Measurements from ENCODE around the gene PRICKLE4.
A peak's percentile ranks its signal among the peaks of the same experiment; 100 is the strongest.

The PRICKLE4 gene

DNA sequence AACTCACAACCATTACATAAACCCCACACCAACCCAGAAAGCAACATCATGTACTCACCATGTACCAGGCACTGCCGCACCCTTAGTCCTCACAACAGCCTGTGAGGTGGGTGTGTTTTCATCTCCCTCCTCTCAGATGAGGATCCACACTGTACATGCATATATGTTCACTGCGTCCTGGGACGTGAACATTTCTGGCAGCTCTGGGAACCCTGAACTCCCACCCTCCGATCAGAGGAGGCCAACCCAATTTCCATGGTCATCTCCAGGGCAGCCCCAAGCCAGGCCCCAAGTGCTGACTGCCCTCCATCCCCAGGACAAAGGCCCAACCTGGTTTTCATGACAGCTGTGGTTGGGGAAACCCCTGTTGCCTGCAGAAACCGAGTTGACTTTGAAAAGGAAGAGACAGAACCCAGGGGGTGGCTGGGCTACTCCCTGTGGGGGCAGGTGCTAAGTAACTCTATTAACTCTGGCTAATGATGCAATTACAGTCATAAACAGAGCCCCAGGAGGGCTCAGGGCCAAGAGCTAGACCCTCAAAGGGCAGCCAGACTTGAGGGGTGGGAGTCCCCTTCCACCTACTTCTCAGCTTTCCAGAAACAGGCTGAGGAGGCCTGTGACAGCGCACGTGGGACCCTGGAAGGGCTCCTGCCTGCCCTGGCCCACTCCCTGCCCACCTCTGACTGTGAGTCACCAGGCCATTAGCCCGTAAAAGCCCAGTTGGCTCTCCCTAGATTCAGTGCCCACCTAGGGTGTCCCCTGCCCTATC, 47.8 kb upstream of the PRICKLE4 start:
- TF ChIP-seq EZH2 (IDR thresholded peaks at IDR 0.05; ENCODE audit: borderline replicate concordance, low read depth, low read length, severe bottlenecking): no peak
- no peak for TF ChIP-seq CTCF (IDR thresholded peaks at IDR 0.05; ENCODE audit: borderline replicate concordance, extremely low read depth, low read length, poor library complexity, severe bottlenecking)
- H3K27me3 ChIP-seq (ENCODE audit: insufficient read depth, low read length, poor library complexity): no peaks in the 10 kb centered on the region
- ATAC-seq (ENCODE audit: insufficient read depth, low read depth) (no peak), DNase-seq (no peak)
- peaks cover 31% of the 10 kb centered on the region for H3K4me1 ChIP-seq (ENCODE audit: insufficient read depth, low read length)
- no peak overlapping the region for H2AFZ ChIP-seq (ENCODE audit: low read depth, low read length)
- H3K79me2 ChIP-seq (ENCODE audit: insufficient read depth, low read length): no peaks in the 10 kb centered on the region
- no peak overlapping the region for H3K27ac ChIP-seq (ENCODE audit: low read length)
- no peaks in the 10 kb centered on the region; the same call in 1 of the 2 replicates for H3K36me3 ChIP-seq (ENCODE audit: insufficient read depth, low read length)
- no peaks in the 10 kb centered on the region for H3K9me3 ChIP-seq (ENCODE audit: insufficient read depth, low read length, severe bottlenecking)
- H4K20me1 ChIP-seq (ENCODE audit: insufficient read depth, low read length): peaks cover 16% of the 10 kb centered on the region
- H3K9ac ChIP-seq (ENCODE audit: low read depth, low read length): no peak overlapping the region
- H3K4me3 ChIP-seq (ENCODE audit: low read depth in 1 of 2, low read length in 2 of 2): no peak overlapping the region
- peak overlapping the region; percentile 66; the same call in 1 of the 2 replicates for H3K4me2 ChIP-seq (ENCODE audit: insufficient read depth, low read length)

- peak overlapping the region in 1 of 2 experiments; percentile 84; a peak in 1 of 4 replicates for H3K4me3 ChIP-seq (ENCODE audit: low read depth in 1 of 2, low read length in 2 of 2)
- no peaks in the 10 kb centered on the region for H3K27me3 ChIP-seq (ENCODE audit: insufficient read depth, low read length, poor library complexity)
- no peak overlapping the region for H2AFZ ChIP-seq (ENCODE audit: low read depth, low read length)
- H3K27ac ChIP-seq (ENCODE audit: low read length): no peak overlapping the region
- H3K9ac ChIP-seq (ENCODE audit: low read depth, low read length): no peak overlapping the region; the same call in 1 of the 2 replicates
- no peak for TF ChIP-seq EZH2 (IDR thresholded peaks at IDR 0.05; ENCODE audit: borderline replicate concordance, low read depth, low read length, severe bottlenecking)
- TF ChIP-seq CTCF (IDR thresholded peaks at IDR 0.05; ENCODE audit: borderline replicate concordance, extremely low read depth, low read length, poor library complexity, severe bottlenecking): no peak
- peak overlapping the region; percentile 66 for H3K4me2 ChIP-seq (ENCODE audit: insufficient read depth, low read length)
- H4K20me1 ChIP-seq (ENCODE audit: insufficient read depth, low read length): peaks cover 16% of the 10 kb centered on the region
- no peaks in the 10 kb centered on the region for H3K79me2 ChIP-seq (ENCODE audit: insufficient read depth, low read length)
- DNase-seq: no peak
- no peaks in the 10 kb centered on the region; the same call in 1 of the 2 replicates for H3K36me3 ChIP-seq (ENCODE audit: insufficient read depth, low read length)
- ATAC-seq (ENCODE audit: insufficient read depth, low read depth): no peak
- H3K9me3 ChIP-seq (ENCODE audit: insufficient read depth, low read length, severe bottlenecking): no peaks in the 10 kb centered on the region
- H3K4me1 ChIP-seq (ENCODE audit: insufficient read depth, low read length): peaks cover 31% of the 10 kb centered on the region
Observed at GRCh38 chr6:41733360-41733706, 47.2 kb upstream of the PRICKLE4 start.

- peak; percentile 76 for ATAC-seq (ENCODE audit: insufficient read depth, low read depth)
- peak overlapping the region; percentile 76 for H3K9ac ChIP-seq (ENCODE audit: low read depth, low read length)
Observed at GRCh38 chr6:41733707-41734665, 46.6 kb upstream of the PRICKLE4 start.

More at GRCh38 chr6:41733707-41734665, 46.6 kb upstream of the PRICKLE4 start:
- Histone ChIP-seq H3K27ac (ENCODE audit: low read length) (no peak overlapping the region; the same call in 1 of the 2 replicates), H3K36me3 (ENCODE audit: insufficient read depth, low read length) (no peaks in the 10 kb centered on the region; the same call in 1 of the 2 replicates), H3K27me3 (ENCODE audit: insufficient read depth, low read length, poor library complexity) (no peaks in the 10 kb centered on the region), H3K4me1 (ENCODE audit: insufficient read depth, low read length) (peaks cover 31% of the 10 kb centered on the region), H4K20me1 (ENCODE audit: insufficient read depth, low read length) (peaks cover 16% of the 10 kb centered on the region), H3K4me3 (ENCODE audit: low read depth in 1 of 2, low read length in 2 of 2) (peak overlapping the region; percentile 48 to 84; a peak in 3 of 4 replicates), H3K9me3 (ENCODE audit: insufficient read depth, low read length, severe bottlenecking) (no peaks in the 10 kb centered on the region), H2AFZ (ENCODE audit: low read depth, low read length) (peak overlapping the region; percentile 83), H3K79me2 (ENCODE audit: insufficient read depth, low read length) (no peaks in the 10 kb centered on the region), H3K4me2 (ENCODE audit: insufficient read depth, low read length) (peak overlapping the region; percentile 66)
- TF ChIP-seq EZH2 (IDR thresholded peaks at IDR 0.05; ENCODE audit: borderline replicate concordance, low read depth, low read length, severe bottlenecking) (no peak), CTCF (IDR thresholded peaks at IDR 0.05; ENCODE audit: borderline replicate concordance, extremely low read depth, low read length, poor library complexity, severe bottlenecking) (peak; percentile 15)
- DNase-seq: peak; percentile 71

Data from DND-41 (cell line).